GM19397 (cell line): ENCODE data around the gene ZNF789.
A peak's percentile ranks its signal among the peaks of the same experiment; 100 is the strongest.

ENCODE experiments used
- ATAC-seq: cut with Tn5 transposase; IDR thresholded peaks from one replicate; pipeline ENCODE4 v1.9.1; 2021; ENCODE audit warnings: mild to moderate bottlenecking, moderate library complexity; ENCODE audit not compliant: unreplicated experiment

ZNF789 gene

DNA sequence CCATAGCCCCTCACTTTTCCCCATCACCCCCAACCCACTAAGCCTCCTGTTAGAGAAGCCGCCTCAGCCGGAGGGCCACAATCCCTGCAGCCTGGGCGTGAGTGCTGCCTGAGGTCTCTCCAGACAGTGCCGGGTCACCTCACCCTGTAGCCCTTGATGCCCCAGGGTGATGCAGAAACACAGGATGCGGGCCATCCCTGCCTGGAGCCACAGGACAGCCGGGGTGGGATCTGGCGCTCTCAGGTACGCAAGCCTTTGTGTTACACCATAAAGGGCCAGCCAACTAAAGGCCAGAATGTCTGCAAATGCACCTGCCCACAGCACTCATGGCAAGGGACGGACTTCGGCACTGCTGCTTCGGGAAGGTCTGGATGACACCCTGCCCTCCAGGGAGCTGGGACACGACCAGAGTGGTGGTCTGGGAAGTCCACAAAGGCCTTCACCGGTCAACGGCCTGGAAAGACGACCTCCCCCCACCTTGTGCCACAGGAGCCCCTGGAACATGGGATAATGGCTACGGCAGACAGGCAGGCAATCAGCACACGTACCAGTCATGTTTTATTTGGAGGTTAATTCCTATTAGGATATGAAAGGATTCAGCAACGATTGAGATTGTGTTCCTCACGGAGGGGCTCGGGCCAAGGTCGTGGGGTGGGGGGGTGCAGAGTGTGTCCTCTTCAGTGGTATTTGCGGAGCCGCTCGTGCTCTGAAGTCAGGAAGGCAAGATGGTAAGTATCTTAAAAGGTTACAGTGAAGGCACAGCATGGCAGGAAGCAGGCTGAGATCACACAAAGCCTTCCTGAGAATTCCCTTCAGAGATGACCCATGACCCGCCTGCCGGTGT, 14.8 kb upstream of the ZNF789 start:
- no peak for ATAC-seq

DNA sequence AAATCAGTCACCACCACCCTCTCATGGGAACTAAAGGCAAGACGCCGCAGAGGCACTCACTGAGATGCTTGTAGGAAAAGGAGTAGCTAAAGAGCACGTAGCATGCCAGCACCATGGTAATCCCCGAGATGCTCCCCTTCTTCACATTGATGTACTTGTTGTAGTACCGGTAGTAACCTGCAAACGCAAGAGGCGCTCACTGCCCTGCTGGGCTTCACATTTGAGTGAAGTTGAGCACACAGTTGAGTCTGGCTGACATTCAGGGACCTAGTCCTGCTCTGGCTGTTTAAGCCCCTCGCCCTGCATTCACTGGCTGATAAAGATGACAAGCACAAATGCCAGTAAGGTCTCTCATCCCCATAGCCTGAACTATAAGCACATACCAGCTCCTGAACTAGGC, 13.6 kb upstream of the ZNF789 start:
- ATAC-seq = no peak

DNA sequence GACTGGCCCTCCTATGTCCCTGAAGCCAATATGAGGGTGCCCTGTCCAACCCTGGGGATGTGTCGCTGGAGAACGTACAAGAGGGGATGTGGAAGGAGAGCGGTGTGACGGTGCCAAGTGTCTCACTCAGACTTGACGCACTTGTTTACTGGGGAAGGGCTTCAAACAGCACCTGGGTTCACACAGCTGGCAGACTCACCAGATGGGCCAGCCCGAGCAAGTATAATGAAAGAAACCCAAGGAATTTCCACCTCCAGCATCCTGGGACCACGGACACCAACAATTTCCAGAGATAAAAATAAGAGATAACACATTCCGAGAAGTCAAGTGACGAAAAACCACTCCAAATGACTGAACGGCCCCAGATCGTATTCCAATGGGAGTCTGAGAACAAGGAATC, 12.0 kb upstream of the ZNF789 start:
- ATAC-seq = no peak

- no peak for ATAC-seq
Measured at GRCh38 chr7:99461221-99461620, 11.5 kb upstream of the ZNF789 start.

DNA sequence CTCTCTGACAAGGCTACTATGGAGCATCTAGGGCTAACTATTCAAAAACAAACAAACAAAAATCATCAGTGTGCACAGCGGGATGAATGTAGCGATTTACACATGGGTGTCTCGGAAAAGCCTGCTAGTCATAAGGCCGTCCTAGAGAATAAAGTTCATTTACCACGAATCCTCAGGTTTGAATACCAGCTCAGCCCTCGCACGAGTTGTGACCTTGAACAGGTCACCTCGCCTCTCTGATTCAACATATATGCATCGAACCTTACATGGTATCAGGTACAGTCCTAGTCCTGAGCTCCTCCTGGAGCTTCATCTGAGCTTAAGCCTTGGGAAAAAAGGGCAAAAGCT, 7.3 kb upstream of the ZNF789 start:
- peak; percentile 15 for ATAC-seq

- ATAC-seq = no peak
Measured at GRCh38 chr7:99468336-99468918, 4.3 kb upstream of the ZNF789 start.

- no peak for ATAC-seq
Measured at GRCh38 chr7:99469381-99470065, 3.2 kb upstream of the ZNF789 start.

DNA sequence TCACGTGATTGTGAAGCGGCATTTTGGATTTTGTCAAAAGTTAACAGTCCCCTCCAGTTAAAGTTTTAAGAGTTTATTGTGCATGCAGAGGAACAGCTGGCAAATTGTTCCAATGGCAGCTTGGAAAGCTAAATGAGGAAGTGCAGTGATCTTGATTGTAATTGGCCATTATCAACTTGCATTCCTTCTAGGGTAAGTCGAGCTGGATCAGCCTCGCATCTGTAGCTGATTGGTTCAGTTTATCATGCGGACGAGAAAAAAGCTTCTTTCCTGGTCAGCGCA, 566 bp downstream of the ZNF789 start:
- no peak for ATAC-seq

GRCh38 chr7:99476107-99476506, 3.4 kb downstream of the ZNF789 start:
- no peak for ATAC-seq

DNA sequence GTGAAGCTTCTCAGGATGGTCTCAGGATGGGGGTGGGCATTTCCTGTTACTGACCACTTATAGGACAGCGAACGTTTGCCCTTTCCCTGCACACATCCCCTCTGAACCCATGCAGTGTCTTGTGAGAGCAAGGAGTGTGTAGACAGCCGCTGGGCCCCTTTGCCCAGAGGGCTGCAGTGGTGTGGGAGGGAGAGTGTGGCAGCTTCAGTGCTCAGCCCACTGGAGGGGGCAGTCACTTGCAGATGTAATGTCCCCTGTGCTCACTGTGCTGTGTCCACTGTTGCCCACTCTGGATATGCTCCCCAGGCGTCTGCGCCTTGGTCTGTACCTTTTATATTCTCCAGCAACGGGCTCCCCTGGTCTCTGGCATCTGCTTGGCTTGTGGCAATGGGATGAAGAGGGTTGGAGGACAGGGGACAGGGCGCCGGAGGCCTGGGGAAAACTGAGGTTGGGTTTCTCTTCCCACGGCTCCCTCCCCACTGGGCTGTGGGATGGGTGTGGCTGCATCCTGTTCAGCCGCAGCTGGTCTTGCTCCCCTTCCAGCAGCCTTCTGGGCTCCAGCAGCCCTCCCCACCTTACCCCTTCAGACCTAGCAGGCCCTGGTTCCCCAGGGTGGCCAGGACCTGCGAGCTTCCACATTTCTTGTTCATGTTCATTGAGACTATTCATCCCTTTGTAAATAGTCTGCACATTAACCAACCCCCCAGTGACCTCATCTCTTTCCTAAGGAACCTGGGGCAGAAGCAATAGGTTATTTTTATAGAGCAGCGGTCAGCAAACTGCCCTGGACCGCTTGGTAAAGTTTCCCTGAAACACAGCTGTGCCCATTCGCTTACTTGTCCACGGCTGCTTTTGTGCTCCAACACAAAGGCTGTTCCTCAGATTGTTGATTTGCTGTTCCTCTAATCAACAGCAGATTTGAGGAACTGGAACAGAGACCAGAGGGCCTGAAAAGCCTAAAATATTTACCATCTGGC, 6.1 kb downstream of the ZNF789 start:
- ATAC-seq = no peak

DNA sequence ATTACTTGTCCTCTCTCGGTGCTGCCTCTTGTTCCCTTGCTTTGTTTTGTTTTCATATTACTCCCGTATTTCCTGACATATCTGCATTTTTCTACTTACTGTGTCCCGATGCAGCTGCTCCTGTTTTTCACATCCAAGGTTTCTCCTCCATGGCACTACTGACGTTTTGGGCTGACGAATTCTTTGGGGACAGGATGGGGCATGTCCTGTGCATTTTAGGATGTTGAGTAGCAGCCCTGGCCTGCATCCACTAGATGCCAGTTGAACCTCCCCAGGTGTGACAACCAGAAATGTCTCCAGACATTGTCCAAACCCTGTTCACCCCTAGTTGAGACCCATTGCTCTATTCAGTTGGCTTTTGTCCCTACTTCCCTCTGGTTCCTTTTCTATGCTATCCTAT, 12.4 kb downstream of the ZNF789 start:
- ATAC-seq = no peak

DNA sequence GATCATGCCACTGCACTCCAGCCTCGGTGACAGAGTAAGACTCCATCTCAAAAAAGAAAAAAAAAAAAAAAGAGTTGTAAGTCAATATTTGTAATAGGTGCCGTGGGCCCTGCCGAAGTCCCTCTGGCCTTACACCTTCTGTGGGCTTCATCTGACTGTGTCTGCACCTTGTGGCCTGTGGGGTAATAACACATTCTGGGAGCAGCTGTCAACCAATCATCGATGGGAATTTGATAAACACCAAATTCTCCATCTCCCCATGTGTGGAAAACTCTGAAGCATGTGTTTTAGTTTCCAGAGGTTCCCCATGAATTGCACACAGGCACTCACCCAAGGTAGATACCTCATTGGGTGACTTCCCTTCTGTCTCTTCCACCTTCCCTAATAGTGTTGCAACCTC, 16.5 kb downstream of the ZNF789 start:
- ATAC-seq = no peak

DNA sequence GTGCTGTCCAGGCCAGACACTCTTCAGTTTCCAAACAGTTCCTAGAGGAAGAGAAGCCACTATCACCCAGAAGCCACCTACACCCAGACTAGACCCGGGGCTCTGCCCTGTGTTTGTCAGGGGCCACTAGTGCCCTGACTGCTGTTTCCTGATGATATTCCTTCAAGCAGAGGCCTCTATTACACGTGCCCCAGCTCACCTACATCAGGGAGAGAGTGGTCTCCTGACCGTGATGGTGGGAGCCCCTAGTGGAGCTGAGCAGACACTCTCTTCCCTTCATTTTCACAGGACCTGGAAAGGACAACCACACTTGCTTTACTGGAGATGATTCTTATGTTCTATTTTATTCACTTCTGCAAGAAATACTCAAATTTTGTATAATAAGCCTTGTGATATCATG, 18.2 kb downstream of the ZNF789 start:
- no peak for ATAC-seq

GRCh38 chr7:99493823-99494222, 21.1 kb downstream of the ZNF789 start:
- ATAC-seq = no peak

- no peak for ATAC-seq
Measured at GRCh38 chr7:99497766-99498545, 25.3 kb downstream of the ZNF789 start.

DNA sequence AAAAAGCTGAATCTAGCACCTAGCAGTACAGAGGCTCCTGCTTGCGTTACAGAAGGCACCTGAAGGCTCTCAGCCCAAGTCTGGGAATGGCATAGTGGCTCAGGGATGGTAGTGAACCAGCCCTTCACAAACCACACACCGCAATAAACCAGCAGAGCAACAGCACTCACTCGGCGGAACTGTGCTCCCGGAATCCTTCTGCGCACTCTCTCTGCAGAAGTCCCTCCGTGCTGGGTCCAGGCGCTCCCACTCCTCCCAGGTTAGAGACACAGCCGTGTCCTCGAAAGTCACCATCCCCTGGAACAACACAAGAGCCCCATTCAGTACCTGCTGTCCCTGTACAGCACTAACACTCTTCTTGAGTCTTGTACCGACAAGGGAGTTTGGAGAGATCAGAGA, 25.9 kb downstream of the ZNF789 start:
- no peak for ATAC-seq

GRCh38 chr7:99499371-99499720, 26.7 kb downstream of the ZNF789 start:
- ATAC-seq = no peak

DNA sequence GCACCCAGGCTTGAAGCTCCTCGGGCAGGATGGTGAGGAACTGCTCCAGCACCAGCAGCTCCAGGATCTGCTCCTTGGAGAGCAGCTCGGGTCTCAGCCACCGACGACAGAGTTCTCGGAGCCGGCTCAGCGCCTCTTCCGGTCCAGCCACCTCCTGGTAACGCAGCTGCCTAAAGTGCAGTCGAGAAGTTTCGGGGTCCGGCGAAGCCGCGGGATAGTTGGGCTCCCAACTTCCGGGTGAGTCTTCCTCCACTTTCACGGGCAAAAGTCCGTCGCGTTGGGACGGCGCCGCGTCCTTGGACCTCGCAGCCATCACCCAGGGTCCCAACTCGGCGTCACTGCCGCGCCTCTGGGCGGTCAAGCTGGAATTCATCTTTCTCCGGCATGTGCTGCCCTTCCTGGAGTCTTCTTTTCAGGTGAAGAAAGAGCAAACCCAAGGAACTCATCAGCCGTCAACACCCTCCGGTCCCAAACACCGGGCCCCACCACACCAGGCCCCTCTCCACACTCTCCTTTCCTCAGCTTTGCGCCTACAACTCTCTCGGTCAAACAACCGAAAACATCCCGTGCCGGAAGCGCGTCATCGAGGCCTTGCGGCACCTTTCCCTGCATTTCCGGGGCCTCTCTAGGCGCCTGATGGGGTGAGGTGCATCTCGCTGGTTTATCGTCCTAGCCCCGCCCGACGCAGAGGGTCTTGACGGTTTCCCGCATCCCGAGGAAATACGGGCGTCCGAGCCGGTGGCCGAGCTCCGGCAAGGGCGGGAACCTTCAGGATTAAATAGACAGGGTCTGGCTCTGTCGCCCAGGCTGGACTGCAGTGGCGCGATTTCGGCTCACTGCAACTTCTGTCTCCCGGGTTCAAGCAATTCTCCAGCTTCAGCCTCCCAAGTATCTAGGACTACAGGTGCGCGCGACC, 27.3 kb downstream of the ZNF789 start, which contains the start of gene ZNF394:
Gene ZNF394 (minus strand): TSS at position 561 of the 916 bp plus-strand sequence. CDS start 188 bp downstream, at position 373.
- peak; percentile 43 for ATAC-seq

- ATAC-seq = no peak
Measured at GRCh38 chr7:99500637-99501009, 27.9 kb downstream of the ZNF789 start.
